Neutrophil (primary cell): ENCODE measurements around the gene KIF4A.

Experiments used
- H3K27ac ChIP-seq: fragments of 200-600 bp; sonication (generic); 2 replicates; pipeline ENCODE4 v1.5.1; 2016; ENCODE audit warnings: mild to moderate bottlenecking, moderate library complexity
- H3K27me3 ChIP-seq: fragments of 200-600 bp; sonication (generic); 2 replicates; pipeline ENCODE4 v1.6.0; 2016; ENCODE audit warnings: mild to moderate bottlenecking
- H3K36me3 ChIP-seq: fragments of 200-600 bp; sonication (generic); 2 replicates; pipeline ENCODE4 v1.5.1; 2017
- H3K4me1 ChIP-seq, 2 experiments: fragments of 200-600 bp in 1 of 2; sonication (generic) in 1 of 2; 1 replicate in 1 of 2; 2 replicates in 1 of 2; pipeline versions ENCODE4 v1.5.1 to v1.6.1; 2013 to 2016; ENCODE audit warnings: low read depth in 1 of 2, low read length in 1 of 2, mild to moderate bottlenecking in 1 of 2, moderate library complexity in 1 of 2; ENCODE audit not compliant: control insufficient read depth in 1 of 2, insufficient read depth in 1 of 2
- H3K4me3 ChIP-seq, 2 experiments: fragments of 200-600 bp in 1 of 2; sonication (generic) in 1 of 2; 1 replicate in 1 of 2; 2 replicates in 1 of 2; pipeline ENCODE4 v1.5.1; 2013 to 2016; ENCODE audit warnings: low read depth in 1 of 2, low read length in 1 of 2, mild to moderate bottlenecking in 1 of 2, moderate library complexity in 1 of 2
- H3K9me3 ChIP-seq: fragments of 200-600 bp; sonication (generic); 2 replicates; pipeline ENCODE4 v1.5.1; 2016
- CTCF ChIP-seq: fragments of 200-600 bp; sonication (generic); IDR thresholded peaks from 2 replicates; pipeline ENCODE4 v1.5.1; 2016; ENCODE audit warnings: antibody characterized with exemption

KIF4A gene

GRCh38 chrX:70453024-70453618 is 163.2 kb downstream of the KIF4A start:
- Histone ChIP-seq H3K4me3 (no peak overlapping the region), H3K9me3 (no peaks in the 10 kb centered on the region), H3K27me3 (peaks cover 67% of the 10 kb centered on the region), H3K4me1 (peaks cover 3% of the 10 kb centered on the region in 2 experiments), H3K27ac (no peak overlapping the region), H3K36me3 (no peaks in the 10 kb centered on the region)
- no peak for TF ChIP-seq CTCF

GRCh38 chrX:70454441-70455365 is 164.8 kb downstream of the KIF4A start:
- Histone ChIP-seq H3K27ac (no peak overlapping the region), H3K27me3 (peaks cover 67% of the 10 kb centered on the region), H3K4me3 (no peak overlapping the region), H3K4me1 (peaks cover 3% of the 10 kb centered on the region in 2 experiments), H3K36me3 (no peaks in the 10 kb centered on the region), H3K9me3 (no peaks in the 10 kb centered on the region)
- no peak for TF ChIP-seq CTCF

- H3K36me3 ChIP-seq = no peaks in the 10 kb centered on the region
- no peak overlapping the region for H3K4me3 ChIP-seq
- no peak for TF ChIP-seq CTCF
- no peak overlapping the region for H3K27ac ChIP-seq
- peaks cover 3% of the 10 kb centered on the region in 2 experiments for H3K4me1 ChIP-seq
- H3K9me3 ChIP-seq = no peaks in the 10 kb centered on the region
- peaks cover 67% of the 10 kb centered on the region for H3K27me3 ChIP-seq
Observed at GRCh38 chrX:70455366-70456202, 165.7 kb downstream of the KIF4A start.

DNA sequence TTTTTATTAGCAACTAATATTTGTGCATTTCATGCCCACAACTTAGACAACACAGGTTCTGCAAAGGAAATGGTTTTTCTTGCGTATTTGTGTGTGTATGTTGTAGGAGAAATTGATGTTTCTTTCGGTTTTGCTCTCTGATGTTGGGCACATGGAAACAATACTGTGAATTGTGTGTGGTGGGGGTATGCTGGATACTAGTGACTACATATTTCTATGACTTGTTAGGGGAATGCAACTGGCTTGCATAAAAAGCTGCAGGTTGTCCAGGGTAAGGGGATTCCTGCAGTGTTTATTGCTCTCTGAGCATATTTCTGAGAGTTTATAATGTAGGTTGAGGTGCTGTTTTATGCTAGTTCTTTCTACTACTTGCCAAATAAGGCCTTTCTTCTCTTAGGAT is 166.4 kb downstream of the KIF4A start:
- Histone ChIP-seq H3K27ac (no peak overlapping the region), H3K4me3 (no peak overlapping the region), H3K9me3 (no peaks in the 10 kb centered on the region), H3K4me1 (peaks cover 3% of the 10 kb centered on the region in 2 experiments), H3K27me3 (peaks cover 61% of the 10 kb centered on the region), H3K36me3 (no peaks in the 10 kb centered on the region)
- TF ChIP-seq CTCF = no peak

- Histone ChIP-seq H3K36me3 (no peaks in the 10 kb centered on the region), H3K4me3 (no peak overlapping the region), H3K4me1 (no peaks in the 10 kb centered on the region), H3K27ac (no peak overlapping the region), H3K9me3 (no peaks in the 10 kb centered on the region), H3K27me3 (peaks cover 13% of the 10 kb centered on the region)
- no peak for TF ChIP-seq CTCF
Observed at GRCh38 chrX:70461026-70461425, 171.1 kb downstream of the KIF4A start.
